GM21529 (cell line): Measurements from ENCODE around the gene CCND1.

Source experiments
- ATAC-seq: cut with Tn5 transposase; IDR thresholded peaks from one replicate; pipeline ENCODE4 v1.9.1; 2021; ENCODE audit not compliant: unreplicated experiment

CCND1 gene

GRCh38 chr11:69640260-69640994, 529 bp upstream of the CCND1 start:
- no peak for ATAC-seq

DNA sequence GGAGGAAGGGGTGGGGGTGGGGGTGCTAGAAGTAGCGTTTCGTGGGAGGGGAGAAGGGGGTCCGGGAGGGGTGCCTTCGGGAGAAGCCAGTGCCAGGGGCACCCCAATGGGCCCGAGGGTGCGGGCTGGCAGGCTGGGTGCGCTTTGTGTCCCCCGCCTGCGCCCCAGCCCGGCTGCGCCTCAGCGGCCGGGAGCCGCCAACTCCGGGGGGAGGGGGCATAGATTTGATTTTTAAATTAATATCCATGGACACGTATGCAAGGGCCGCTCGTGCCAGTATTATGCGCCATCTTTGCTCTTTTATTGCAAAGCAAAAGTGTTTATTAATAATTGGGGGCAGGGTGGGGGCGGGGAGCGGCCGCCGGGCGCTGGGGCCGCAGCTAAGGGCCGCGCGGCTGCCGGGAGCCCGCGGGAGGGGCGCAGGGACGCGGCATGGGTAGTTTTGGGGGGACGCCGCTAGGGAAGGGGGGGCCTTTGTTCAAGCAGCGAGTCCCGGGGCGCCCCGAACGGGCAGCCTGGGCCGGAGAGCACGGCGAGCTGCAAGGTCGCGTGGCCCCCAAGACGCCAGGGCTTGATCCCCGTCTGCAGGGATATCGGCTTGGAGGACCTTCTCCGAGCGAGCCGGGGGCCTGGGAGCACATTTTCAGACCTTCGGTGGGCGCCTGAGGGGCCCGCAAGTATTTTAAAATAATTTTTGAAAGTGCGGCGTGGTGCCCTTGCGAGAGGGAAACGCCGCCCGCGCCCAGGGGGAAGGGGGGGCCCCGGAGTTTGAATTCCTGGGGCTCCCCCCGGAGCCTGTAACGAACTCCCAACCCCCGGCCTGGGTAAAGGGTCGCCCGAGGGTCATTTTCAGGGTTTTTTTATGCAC, 959 bp downstream of the CCND1 start:
- no peak for ATAC-seq

GRCh38 chr11:69642549-69642912, 1.6 kb downstream of the CCND1 start:
- peak; percentile 13 for ATAC-seq

GRCh38 chr11:69642913-69643632, 2.1 kb downstream of the CCND1 start:
- ATAC-seq = peak; percentile 55

GRCh38 chr11:69643646-69644045, 2.7 kb downstream of the CCND1 start:
- ATAC-seq = no peak

DNA sequence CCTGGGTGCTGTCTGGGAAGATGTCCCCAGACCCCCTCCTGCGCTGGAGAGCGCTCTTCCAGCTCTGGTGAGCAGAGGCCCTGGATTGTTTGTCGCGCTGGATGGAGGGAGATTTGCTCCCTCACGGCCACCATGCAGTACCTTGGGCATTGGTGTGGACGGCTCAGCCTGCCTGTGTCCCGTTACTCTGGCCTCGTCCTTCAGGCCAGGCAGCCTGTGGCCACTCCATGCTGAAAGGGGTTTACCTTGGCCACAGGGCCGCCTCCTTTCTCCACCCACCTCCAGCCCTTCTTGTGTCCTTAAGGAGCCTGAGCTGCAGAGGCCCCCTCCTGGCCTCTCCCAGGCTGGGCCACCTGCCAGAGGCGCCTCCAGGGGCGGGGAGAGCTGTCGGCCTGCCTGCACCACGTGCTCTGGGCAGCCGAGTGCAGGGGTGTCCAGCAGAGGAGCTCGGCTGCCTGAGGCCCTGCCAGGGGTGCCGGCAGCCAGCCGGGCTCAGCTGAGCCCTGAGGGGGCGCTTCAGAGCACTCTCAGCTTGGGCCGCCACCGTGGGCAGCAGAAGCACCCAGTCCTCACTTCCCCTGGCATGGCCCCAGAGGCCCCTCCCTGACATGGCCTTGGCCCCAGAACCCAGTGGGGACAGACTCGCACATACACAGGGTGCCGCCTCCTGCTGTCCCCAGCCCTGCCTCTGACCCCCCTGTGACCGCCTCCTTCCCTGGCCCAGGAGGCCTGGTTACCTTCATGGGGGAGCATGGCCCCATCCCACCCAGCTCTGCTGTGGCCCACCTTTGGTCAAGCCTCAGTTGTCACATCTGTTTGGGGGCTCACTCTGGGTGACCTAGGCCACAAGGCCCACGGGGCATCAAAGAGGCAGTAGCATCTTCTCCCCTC, 3.4 kb downstream of the CCND1 start:
- ATAC-seq = no peak

DNA sequence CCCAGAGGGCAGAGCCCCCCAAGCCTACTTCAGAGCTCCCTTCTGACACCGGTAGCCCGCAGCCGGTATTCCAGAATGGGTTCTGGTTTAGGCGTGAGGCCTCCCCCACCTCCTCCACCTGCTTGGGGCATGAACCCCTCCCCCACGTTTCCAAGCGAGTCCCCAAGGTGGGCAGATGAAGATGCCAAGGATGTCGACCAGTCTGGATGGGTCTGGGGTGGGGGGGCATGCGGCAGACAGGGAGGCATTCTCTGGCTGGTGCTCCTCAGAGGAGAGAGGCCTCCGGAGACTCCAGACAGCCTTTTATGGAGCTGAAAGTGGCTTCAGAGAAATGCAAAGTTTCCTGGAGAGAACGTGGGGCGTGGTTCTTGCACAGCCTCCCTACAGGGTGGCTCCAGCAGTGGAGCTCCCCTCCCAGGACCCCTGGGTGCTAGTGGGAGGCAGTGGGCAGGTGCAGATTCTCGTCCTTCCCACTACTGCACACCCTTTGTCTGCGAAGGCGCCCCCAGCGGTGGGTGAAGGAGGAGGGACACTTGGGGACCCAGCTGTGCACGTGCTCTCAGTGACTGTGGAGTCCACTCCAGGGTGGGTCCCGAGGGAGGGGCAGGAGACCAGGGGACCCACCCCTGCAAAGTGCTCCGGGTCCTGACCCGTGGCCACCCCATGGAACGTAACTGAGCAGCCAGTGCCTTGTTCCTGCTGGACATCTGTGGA, 4.2 kb downstream of the CCND1 start:
- no peak for ATAC-seq

GRCh38 chr11:69645801-69646492, 5.0 kb downstream of the CCND1 start:
- ATAC-seq = no peak

DNA sequence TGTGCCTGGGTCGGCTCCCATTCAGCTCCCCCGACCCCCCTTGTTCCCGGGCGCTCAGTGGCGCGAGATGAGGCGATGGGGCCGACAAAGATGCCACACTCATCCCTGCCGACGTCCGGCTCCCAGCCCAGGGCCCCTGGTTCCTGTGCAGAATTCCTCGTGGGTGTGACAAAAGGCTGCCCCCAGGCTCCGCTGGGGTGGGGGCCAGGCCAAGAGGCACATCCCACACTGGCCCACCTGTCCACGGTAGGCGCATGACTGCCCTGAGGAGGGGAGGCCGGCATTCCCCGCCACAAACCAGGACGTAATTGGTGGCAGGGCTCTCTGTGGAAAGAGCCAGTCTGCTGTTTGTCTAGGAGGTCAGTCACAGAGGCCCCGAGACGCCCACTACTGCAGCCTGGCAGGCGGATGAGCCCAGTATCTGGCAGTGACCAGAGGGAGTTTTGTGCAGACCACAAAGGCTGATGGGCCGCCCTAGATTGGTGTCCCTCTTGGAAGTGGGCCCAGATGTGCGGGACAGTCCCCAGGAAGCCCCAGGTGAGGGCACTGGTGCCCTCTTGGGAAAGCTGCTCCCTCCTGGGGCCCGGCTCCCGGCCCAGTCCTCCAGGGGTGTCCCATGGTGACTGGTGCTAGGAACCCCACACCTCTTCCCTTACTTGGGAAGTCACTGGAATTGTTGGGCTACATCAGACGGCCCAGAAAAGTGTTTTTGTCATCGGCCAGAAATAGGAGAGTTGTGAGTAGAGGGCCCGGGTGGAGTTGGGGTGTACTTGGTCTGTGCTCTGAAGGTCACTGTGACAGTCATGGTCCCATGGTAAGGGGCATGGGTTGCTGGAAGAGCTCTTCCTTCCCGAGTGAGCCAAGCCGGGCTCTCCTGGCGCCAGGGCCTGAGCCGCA, 5.8 kb downstream of the CCND1 start:
- no peak for ATAC-seq

DNA sequence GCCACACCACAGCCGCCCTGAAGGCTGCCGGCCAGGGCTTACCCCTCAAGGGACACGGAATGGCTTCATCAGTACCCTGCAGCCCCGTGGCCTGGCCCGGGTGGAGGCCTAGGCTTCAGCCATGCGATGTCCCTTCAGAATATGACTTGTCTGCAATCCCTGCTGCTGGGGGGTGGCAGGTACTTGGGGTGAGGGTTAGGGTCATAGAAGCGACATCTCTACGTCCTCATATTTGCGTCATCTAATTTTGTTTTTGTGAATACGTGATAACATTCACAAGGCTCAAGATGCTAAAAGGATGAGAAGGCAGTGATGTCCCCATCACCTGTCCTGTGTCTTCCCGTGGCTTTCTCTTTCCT, 6.4 kb downstream of the CCND1 start:
- no peak for ATAC-seq

DNA sequence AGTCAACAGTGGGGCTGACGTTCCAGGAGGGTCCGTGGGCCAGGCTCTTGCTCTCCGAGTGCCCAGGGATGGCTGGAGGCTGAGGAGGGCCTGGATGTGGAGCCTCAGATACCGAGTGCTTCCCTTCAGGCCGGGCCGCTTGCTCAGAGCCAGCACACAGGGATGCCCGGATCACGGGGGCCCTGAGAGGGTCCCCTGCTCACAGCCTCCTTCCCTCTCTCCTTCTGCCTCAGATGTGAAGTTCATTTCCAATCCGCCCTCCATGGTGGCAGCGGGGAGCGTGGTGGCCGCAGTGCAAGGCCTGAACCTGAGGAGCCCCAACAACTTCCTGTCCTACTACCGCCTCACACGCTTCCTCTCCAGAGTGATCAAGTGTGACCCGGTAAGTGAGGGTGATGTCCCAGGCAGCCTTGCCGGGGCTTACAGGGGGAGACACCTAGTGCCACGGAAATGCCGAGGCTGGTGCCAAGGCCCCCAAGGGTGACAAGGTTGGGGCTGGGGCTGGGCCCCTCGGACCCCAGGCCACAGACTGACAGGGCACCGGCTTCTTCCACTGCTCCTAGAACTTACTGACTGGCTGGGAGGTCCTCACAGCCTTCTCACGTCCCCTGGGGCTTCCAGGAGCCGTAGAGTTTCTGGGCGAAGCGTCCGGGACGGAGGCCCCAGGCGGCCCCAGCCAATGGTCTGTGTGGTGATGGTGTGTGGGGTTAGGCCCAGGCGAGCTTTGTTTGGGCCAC, 7.0 kb downstream of the CCND1 start:
- no peak for ATAC-seq

DNA sequence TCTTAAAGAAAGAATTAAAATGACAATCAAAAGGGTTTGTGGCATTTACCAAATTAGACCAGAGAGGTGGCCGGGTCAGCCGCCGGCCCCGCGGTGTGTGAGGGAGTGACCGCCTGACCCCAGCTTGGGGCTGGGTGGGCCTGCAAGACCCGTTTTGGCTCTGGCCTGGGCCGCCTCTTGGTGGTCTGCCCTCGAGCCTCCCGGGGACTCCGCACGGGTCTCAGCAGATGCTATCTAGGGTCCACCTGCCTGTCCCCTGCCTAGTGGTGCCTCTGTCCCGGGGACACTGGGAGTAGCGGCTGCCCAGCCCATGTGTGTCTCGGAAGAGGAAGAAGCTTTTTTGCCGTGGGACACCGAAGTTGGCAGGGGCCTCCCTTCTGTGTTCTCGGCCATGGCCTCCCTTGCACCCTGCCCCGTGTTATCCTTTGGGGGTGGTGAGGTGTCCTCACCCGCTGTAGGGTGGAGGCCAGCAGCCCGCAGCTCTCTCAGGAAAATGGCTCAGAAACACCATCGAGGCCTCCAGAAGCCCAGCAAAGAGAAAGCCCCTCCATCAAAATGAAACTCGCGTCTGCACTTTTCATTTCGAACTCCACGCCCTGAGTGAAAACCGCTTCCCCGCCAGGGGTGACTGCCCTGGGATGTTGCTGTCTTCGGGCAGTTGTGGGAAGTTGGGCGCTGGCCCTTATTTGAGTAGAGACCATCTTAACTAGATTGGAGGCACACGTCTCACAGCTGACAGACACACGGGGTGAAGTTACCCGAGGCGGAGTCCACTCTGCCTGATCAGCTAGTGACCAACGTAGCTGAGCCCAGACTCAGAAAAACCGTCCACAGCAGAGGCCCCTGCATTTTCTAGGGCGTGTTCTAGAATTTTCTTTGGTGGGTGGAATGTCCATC, 8.0 kb downstream of the CCND1 start:
- ATAC-seq = no peak

- ATAC-seq = no peak
These were observed 8.6 kb downstream of the CCND1 start for GRCh38 chr11:69649576-69649900.

- no peak for ATAC-seq
These were observed 9.3 kb downstream of the CCND1 start for GRCh38 chr11:69650081-69650831.

DNA sequence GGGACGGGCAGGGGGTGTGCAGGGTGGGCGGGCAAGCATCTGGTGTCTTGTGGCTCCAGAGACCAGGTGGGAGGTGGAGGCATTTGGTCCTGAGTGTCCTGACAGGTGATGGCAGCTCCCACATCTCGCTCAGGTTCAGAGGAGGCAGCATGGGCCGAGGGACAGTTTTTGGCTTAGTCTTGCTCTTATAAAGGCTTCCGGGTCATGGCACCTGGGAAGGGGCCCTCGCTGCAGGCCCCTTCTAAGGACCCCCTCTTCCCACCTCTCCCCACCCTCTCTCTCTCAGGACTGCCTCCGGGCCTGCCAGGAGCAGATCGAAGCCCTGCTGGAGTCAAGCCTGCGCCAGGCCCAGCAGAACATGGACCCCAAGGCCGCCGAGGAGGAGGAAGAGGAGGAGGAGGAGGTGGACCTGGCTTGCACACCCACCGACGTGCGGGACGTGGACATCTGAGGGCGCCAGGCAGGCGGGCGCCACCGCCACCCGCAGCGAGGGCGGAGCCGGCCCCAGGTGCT, 9.9 kb downstream of the CCND1 start:
- no peak for ATAC-seq
